Stimulated activated CD4-positive, alpha-beta T cell treated with anti-CD3 and anti-CD28 coated beads, Interleukin-1b, Interleukin-23, amount 100 ng/mL, for 48 hours (primary cell): ENCODE data around the gene KLHL29.
"Not testable (repeated sequence)": the region's sequence is repeated elsewhere in the genome, so short reads cannot be mapped to it uniquely, and the experiment has no call there.

Experiments used
- DNase-seq: peaks from one replicate; pipeline ENCODE4 v3.0.0-alpha.2; 2020

Gene KLHL29

GRCh38 chr2:23375448-23375847 lies 9.5 kb upstream of the KLHL29 start:
- no peak for DNase-seq

DNA sequence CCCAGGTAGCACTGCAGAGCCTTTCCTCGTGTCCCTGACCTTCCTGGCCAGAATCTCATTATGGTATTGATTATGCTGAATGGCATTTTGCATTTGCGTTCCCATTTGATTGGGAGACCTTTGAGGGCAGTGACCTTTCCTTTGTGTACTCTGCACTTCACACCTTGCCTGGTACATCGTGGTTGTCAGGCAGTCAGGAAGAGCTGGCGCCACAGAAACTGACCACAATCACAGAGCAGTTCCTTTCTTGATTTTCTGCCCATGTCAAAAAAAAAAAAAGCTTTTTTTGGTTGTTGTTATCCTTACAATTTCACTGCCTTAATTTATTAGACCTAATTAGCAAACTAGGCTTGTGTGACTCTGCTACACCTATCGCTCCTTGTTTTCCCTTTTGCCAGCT lies 8.9 kb upstream of the KLHL29 start:
- no peak for DNase-seq

DNA sequence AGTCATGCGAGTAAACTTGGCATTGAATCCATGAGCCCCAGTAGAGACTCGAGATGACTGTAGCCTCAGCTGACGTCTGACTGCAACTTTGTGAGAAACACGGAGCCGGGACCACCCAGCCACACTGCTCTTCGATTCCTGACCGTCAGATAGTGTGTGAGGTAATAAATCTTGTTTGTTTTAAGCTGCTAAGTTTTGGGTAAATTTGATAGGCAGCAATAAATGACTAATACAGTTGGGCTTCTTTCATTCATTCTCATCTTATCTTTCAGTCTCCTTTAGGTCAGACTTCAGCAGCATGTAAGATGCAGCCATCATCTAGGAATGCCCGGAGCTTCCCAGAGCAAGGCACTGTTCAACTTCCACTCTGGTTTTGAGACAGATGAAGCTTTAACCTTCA lies 8.0 kb upstream of the KLHL29 start:
- no peak for DNase-seq

DNA sequence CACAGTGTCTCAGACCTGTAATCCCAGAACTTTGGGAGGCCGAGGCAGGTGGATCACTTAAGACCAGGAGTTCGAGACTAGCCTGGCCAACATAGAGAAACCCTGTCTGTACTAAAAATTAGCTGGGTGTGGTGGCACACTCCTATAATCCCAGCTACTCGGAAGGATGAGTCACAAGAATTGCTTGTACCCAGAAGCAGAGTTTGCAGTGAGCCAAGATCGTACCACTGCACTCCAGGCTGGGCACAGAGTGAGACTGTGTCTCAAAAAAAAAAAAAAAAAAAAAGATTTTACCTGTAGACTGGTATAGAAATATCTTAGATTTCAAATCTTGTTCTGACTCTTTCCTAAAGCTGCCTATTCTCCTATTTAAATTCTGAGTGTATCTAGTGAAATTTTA lies 7.2 kb upstream of the KLHL29 start:
- no peak for DNase-seq

- DNase-seq: no peak
Observed at GRCh38 chr2:23378496-23378895, 6.5 kb upstream of the KLHL29 start.

GRCh38 chr2:23379220-23379695 lies 5.7 kb upstream of the KLHL29 start:
- DNase-seq: no peak

DNA sequence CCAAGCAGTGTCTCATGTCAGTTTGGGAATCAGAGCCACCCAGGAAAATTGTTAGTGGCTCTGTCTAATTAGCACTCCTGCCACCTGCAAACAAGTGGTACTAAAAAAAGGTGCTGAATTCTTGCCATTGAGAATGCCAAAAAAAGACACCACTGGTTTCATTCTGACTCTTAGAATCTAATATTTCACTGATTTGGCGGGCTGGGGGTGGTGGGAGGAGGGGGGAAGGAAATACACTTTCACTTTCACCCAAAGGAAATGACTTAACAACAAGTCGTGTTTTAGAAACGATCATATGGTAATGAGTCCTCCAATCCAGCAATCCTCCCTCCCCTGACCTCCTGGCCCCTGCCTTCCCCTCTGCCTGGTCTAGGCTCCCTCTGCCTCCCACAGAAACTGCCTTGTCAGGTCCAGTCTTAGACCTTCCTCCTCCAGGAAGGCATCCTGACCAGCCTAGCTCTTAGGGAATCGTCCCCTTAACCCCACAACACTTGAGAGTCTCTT lies 4.4 kb upstream of the KLHL29 start:
- peak; percentile 54 for DNase-seq

- peak; percentile 35 for DNase-seq
Observed at GRCh38 chr2:23381084-23381483, 3.9 kb upstream of the KLHL29 start.

DNA sequence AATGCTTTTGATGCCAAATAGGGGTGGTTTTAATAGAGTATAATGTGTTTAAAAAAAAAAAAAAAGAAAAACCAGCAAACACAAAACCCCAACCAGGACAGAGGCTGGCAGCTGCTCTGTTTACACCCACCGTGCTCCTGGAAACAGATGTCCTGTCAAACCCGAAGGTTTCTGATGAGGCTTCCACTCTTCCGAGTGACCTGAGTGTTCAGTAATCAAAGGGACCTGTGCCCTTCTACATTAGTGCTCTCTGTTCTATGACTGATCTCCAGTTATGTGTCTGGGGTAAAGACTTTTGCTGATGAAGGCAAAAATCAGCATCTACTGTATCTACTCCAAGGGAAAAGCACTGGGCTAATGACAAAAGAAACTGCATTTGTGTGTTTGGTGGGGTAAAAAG lies 3.5 kb upstream of the KLHL29 start:
- no peak for DNase-seq

DNA sequence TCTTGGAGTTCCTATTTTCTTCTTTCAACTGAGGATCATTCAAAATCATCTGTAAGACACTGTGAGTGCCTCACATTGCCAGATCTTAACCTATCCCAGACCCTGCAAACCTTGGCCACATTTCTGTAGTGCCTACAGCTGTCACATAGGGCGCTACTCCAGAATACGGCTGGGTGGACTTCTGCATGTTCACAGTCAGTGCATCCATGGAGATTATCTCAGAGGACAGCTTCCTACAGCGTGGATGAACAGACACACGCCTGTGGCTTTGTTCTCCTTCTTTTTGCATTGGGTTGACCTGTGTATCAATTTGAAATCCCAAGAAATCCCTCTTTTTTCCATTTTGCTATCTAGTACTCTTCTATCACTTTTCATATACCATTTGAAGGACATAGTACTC lies 1.9 kb upstream of the KLHL29 start:
- DNase-seq: no peak

- no peak for DNase-seq
Observed at GRCh38 chr2:23385351-23385747, 370 bp downstream of the KLHL29 start.

DNA sequence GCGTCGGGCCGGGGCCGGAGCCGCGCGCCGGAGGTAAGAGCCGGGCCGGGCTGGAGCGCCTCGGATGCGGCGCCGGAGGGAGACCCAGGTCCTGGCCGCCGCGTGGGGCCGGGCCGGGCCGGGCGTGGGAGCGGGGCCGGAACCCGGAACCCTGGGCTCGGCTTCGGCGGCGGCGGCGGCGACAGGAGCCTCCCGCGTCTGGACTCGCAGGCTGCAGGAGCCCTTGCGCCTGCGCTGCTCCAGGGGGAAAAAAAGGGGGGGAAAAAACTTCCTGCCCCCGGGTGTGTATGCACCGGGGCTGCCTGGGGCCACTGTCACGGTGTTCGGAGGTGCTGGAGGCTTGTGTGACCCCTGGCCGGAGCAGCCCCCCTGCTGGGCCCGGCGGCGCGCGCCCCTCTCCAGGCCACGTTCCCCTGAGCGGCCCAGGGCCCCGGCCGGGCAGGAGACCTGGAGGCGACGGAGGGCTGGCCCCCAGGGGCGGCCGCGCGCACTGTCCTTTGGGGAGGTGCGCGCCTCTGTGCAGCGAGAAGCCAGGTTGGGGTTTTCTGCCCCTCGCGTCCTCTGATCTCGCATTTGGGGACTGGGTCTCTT lies 864 bp downstream of the KLHL29 start:
- no peak for DNase-seq

DNA sequence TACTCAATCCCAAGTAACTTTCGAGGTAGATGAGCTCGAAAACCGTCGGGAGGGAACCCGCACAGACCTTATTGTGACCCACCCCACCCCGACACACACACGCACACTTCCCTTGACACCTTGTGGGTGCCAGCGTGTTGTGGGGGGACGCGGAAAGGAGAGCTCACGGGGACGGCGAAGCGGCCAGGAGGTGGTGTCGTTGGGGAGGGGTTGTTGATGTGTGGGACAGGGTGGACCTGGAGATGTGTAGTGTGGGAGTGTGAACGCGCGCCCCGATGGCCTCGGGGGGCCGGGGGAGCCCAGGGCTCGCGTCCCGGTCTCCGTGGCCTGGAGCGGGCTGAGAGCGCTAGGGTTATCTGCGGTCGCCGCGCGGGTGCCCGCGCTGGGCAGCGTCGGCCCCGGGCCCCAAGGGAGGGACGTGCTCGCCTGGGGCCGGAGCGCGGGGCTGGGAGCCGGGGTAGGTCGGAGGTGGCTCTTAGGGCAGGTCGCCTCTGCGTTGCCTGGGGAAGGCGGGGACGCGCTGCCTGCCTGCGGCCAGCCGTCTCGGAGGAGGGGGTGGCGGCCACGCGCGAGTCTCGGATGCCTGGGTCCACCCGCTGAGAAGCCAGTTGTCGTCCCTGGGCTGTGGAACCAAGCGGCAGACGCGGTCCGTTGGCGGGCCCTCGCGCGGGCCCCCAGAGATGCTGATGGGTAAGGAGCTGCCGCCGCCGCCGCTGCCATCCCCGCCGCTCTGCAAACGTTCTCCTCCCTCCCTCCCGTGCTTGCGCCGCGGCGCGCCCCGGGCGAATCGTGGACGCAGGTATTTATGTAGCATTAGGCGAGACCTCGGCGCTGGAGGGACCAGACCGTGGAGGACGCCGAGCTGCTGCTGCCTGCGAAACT lies 1.6 kb downstream of the KLHL29 start:
- no peak for DNase-seq

GRCh38 chr2:23387221-23387550 lies 2.2 kb downstream of the KLHL29 start:
- DNase-seq: no peak

DNA sequence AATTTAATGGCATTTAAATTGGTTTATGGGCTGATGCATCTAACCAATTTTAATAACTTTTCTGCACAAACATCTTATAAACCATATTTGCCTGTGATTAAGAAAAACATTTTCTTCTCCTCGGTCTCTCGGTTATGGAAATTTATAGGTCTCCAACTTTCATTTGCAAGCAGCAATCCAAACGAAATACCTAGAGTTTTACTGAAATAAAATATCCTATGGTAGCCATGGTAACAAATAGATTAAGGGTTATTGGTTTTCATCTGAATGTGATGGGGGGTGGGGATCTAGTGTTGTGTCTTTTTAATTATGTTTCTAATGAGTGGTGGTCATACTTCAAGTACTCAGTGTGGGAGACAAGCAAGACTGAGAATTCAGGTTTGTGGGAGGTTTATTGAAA lies 2.9 kb downstream of the KLHL29 start:
- no peak for DNase-seq

- DNase-seq: no peak
Observed at GRCh38 chr2:23388294-23388693, 3.3 kb downstream of the KLHL29 start.

GRCh38 chr2:23388756-23389514 lies 4.0 kb downstream of the KLHL29 start:
- no peak for DNase-seq

DNA sequence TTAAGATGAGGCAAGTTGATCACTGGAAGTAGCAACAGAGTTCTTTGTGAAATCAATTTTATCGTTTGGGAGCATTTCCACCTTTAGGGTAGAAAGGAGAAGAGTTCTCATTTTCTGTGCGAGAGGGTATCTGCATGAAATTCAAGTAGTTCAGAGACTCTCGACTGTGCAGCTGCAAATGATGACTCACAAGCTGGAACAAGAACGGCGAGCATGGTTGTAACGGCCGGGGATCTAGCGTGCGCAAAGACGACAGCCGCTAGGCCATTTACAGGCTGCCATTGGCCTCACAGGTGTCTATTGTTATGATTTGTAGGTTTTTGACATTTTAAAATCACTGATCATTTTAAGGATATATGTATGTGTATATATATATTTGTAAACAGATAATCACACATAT lies 5.2 kb downstream of the KLHL29 start:
- DNase-seq: no peak

GRCh38 chr2:23391237-23391736 lies 6.3 kb downstream of the KLHL29 start:
- DNase-seq: not testable (repeated sequence)

DNA sequence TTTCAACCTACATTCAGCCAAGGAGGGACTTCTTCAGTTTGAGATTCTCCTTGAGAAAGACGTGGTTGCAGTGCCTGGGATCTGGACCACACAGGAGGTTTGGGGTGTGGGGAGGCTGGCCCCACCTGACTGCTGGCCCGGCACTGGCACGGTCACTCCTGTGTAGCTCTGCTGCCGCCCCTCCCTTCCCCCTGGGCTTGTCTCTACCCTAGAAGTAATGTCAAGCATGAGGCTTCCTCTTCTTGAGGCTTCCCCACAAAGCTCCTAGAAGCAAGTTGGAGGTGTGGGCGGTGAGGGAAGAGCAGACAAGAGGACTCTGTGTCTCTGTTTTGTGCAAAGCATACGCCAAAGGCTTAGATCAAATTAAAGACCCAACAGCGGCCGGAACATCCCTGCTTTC lies 8.7 kb downstream of the KLHL29 start:
- DNase-seq: no peak

DNA sequence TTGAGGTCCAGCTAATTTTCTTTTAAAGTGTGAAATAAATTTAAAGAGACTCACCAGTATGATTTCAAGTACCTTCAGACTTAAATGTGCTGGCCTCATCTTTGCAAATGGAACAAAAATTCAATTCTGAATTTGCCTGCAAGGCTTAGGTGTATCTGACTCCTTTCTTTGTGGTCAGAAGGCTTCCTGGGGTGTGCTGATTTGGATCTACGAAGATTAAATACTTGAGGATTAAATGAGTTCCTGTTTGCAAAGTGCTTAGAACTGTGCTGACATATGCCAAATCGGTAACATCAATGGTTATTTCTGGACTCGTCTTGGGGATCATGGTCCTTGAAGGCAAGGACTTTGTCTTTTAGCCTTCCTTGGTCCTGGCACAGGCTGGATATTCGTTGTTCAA lies 9.7 kb downstream of the KLHL29 start:
- no peak for DNase-seq

DNA sequence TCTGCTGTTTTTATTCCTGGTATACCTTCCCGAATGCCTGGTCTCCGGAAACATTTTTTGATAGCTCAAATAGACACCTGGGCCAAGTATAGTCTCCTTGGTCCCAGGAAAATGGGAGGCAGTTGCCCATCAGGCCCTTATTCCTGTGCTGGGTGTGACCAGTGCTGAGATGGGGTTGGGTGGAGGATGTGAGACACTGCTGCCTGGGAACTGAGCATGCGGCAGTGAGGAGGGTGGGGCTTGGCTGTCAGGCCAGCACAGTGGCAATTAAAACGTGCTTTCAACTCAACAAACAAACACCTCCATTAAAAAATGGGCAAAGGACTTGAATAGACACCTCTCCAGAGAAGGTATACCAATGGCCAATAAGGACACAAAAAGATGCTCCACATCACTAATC lies 12.5 kb downstream of the KLHL29 start:
- no peak for DNase-seq

GRCh38 chr2:23399674-23400261 lies 14.8 kb downstream of the KLHL29 start:
- no peak for DNase-seq
